HG03039 (cell line): Measurements from ENCODE around the gene NDUFS8.

Source experiments
- ATAC-seq: cut with Tn5 transposase; IDR thresholded peaks from one replicate; pipeline ENCODE4 v1.9.1; 2021; ENCODE audit warnings: mild to moderate bottlenecking, moderate library complexity; ENCODE audit not compliant: unreplicated experiment

NDUFS8 gene

DNA sequence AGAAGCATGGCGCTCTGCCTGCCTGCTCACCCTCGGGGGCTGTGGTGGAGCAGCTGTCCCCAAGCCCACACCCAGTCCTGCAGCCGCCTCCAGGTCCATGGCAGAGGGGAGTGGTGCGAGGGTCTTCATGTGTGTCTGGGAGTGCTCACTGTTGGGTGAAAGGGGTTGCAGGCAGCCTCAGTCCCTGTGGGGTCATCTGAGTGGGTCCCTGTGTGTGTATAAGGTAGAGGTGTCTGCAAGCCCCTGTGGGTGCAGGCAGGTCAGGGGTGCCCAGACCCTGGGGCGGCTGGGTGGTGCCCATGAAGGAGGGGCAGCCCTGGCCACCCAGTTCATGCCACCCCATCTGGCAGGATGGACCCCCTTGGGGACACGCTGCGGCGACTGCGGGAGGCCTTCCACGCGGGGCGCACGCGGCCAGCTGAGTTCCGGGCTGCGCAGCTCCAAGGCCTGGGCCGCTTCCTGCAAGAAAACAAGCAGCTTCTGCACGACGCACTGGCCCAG, 15.5 kb upstream of the NDUFS8 start:
- no peak for ATAC-seq

DNA sequence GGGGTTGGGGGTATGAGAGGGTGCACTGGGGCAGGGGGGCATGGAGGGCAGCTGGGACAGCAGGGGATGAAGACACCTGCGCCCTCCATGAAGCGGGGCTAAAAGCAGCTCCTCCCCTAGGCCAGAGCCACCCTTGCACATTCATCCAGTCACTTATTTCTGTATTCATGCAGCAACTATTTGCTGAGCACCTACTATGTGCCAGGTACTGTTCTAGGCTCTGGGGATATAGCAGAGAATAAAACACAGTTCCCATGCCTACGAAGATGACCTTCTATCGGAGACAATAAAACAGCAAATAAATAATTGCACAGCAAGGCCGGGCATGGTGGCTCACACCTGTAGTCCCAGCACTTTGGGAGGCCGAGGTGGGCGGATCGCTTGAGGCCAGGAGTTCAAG, 15.0 kb upstream of the NDUFS8 start:
- ATAC-seq, result no peak

- no peak for ATAC-seq
These were observed 14.1 kb upstream of the NDUFS8 start for GRCh38 chr11:68016161-68016903.

DNA sequence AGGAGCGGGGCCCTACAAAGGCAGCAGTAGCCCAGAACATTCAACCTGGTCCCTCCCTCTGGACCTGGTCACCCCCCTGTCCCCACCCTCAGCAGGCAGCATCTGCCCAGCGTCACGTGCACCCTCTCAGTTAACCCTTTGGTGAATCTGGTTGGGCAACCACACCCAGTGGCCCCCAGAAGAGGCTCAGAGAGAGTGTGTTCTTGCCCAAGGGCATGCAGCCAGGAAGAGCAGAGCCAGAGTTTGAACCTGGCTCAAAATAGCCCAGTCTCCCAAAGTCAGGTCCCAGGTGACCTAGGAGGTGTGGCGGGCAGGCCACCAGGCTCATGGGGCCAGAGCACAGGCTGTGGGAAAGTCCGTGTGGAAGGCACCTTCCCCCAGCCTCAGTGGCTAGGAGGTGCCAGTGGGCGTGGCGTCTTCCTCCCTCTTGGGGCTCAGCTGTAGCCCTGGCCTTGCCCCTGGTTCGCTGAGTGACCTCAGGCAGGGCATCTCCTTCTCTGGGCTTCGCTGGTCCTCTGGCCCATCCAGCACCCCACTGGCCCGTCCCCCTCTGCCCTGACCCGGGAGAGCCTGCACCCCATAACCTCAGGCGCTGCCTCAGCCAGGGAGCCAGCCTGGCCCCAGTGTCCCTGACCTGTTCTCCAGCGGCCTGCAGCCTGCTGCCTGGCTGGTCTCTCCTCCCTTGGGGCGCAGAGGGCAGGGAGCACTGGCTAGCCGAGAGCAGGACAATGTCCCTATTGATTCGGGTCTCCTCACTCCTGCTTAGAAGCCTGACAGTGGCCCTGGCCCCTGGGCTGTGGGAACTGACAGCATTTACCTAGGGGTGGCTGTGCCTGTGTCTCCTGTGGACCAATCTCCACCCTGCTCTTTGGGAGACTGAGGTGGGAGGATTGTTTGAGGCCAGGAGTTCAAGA, 13.3 kb upstream of the NDUFS8 start:
- ATAC-seq, result no peak

DNA sequence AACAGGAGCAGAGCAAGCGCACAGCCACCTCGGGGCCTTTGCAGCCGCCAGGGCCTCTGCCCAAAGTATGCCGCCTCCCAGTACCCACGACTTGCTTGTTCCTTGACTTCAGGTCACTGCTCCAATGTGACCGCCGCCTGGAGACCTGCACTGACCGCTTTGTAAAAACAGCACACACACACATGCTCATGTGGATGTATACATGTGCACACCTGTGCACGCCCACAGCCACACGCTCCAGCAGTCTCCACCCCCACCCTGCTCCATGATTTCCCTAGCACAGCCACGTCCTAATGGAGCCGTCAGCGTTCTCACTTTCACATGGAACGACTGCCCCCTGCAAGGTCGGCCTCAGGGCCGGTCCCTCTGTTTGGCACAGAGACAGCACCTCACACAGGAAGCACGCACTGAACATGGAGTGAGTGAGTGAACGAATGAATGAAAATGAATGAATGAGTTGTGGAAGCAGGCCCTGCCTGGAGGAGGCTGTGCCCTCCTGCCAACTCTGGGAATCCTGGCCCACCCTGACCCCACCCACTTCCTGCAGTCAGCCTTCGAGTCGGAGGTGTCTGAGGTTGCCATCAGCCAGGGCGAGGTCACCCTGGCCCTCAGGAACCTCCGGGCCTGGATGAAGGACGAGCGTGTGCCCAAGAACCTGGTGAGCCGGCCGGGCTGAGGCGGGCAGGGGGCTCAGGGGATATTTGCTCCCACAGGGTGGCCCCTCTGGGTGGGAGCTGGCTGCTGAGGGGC, 12.3 kb upstream of the NDUFS8 start:
- no peak for ATAC-seq

GRCh38 chr11:68018730-68019190, 11.7 kb upstream of the NDUFS8 start:
- ATAC-seq, result no peak

DNA sequence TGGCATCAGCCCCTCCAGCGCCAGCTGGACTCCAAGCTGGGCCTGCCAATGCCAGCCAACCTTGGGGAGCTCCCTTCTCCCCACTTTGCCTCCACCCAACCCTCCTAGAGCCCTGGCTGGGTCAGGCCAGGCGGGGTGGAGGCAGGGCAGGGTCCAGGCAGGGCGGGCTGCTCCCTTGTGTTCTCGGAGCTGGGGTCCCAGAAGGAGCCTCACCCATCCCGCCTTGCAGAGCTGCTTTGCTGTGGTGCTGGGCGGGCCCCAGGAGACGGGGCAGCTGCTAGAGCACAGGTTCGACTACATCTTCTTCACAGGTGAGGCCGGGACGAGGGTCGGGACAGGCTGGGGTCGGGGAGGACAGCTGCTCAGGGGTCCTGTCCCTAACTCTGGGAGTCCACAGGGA, 11.0 kb upstream of the NDUFS8 start:
- ATAC-seq, result no peak

GRCh38 chr11:68020575-68020974, 9.9 kb upstream of the NDUFS8 start:
- ATAC-seq, result no peak

DNA sequence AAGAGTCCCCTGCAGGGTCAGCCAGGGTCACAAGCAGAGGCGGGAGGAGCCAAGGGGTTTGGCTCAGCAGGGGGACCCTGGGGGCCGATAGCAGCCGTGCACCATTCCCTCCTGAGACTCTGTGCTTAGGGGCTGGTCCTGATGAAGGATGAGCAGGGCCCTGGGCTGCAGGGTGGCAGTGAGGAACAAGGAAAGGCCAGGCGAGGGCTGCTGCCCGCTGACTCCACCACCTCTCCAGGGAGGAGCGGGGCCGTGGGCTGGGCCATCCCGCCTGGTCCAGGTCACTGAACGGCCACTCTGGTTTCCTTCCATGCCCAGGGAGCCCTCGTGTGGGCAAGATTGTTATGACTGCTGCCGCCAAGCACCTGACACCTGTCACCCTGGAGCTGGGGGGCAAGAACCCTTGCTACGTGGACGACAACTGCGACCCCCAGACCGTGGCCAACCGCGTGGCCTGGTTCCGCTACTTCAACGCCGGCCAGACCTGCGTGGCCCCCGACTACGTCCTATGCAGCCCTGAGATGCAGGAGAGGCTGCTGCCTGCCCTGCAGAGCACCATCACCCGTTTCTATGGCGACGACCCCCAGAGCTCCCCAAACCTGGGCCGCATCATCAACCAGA, 9.2 kb upstream of the NDUFS8 start:
- ATAC-seq, result no peak

- ATAC-seq, result no peak
These were observed 8.0 kb upstream of the NDUFS8 start for GRCh38 chr11:68022531-68022930.

DNA sequence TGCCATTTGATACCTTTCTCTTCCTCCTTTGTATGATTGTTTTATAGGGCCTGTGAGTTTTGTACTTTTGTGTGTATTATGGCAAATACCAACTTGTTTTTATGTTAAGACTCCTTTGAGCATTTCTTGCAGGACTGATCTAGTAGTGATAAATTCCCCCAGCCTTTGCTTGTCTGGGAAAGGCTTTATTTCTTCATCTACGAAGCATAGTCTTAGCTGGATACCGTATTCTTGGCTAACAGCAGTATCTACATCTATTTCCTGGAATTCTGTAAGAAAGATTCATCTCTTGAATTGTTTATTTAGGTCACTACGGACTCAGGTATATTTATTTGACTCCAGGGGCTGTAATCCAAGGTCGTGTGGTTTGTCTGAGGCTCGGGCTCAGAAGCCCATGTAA, 6.0 kb upstream of the NDUFS8 start:
- no peak for ATAC-seq

GRCh38 chr11:68025047-68025446, 5.4 kb upstream of the NDUFS8 start:
- ATAC-seq, result no peak

GRCh38 chr11:68026391-68027105, 3.9 kb upstream of the NDUFS8 start:
- no peak for ATAC-seq

DNA sequence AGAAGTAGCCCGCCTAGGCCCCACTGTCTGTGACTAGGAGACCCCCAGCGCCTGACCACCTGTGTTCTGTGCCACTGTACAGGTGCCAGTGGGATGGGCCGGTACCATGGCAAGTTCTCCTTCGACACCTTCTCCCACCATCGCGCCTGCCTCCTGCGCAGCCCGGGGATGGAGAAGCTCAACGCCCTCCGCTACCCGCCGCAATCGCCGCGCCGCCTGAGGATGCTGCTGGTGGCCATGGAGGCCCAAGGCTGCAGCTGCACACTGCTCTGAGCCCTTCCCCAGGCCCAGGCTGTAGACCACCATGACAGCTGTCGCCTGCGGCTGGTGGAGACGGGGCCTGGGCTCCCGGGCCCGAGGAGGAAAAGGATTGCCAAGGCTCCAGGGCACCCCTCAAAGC, 2.8 kb upstream of the NDUFS8 start:
- ATAC-seq, result no peak

DNA sequence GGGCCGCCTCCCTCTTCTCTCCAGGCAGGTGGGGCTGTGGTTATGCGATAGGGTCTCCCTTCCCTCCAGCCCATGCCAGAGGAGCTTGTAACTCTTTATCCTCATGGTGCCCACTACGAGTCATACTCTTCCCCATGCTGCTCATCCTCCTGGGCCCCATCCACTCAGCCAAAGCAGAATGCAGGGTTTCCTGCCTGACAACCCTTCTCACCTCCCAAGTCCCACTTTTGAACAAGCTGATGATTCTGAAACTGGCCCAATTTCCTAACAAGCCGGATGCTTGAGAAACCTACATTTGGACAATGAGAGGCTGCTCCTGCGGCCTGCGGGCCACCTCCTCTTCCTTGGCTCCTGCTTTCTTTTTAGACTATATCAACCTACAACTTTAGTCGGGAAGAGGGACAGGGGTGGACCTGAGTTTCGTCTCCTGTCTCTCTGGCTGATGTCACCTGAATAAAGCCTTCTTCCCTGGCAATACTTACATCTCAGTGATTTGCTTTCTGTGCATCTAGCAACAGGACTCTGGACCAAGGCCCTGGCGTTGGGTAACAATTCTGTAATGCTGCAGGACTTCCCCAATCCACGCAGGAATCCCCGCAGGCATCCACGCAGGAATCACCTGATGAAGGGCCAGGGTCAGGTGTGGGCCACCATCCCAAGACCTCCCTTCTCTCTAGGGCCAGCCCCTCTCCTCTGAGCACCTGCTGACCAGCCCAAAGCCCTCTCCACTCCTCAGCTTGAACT, 1.5 kb upstream of the NDUFS8 start:
- no peak for ATAC-seq

DNA sequence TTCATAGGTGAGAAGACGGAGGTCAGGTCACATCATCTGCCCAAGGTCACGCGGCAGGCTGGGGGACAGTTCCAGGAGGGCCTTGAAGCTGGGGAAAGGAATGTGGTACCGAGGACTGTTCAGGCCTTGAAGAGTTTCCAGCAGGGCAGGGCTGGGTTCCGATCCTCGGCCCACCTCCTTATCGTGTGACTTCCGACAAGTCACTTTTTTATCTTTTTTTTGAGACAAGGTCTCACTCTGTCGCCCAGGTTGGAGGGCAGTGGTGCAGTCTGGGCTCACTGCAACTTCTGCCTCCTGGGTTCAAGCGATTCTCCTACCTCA, 623 bp downstream of the NDUFS8 start:
- ATAC-seq, result no peak

- no peak for ATAC-seq
These were observed 1.5 kb downstream of the NDUFS8 start for GRCh38 chr11:68032003-68032402.

DNA sequence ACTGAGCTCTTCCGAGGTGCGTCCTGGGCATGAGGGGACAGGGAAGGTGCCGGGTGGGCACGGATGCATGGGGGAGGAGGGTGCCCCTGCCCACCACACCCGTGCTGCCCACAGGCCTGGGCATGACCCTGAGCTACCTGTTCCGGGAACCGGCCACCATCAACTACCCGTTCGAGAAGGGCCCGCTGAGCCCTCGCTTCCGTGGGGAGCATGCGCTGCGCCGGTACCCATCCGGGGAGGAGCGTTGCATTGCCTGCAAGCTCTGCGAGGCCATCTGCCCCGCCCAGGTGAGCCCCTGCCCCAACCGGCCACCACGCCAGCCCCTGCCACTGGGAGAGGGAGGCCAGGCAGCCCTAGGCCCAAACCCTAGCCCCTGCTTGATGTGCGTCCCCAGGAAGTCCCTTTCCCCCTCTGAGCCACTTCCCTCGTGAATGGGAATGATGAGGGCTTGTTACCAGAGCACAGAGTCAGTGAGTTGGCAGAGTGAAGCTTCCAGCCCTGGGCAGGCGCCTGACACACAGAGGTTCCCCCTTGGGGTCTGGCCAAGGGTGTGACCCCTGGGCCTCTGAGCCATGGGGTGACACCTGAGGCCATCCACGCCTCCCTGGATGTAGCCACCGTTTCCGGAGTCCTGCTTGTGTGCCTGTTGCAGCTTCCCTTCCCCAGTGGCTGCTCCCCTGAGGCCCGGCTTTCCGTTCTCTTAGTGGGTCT, 2.7 kb downstream of the NDUFS8 start:
- ATAC-seq, result no peak

GRCh38 chr11:68033708-68034045, 3.2 kb downstream of the NDUFS8 start:
- ATAC-seq, result no peak
